Chondrocyte (in vitro differentiated cells): ENCODE measurements around the gene PDE4D. TPM values are rescaled to one million over a fixed set of nuclear protein-coding genes. Genes with fewer than 3 reads are reported as not detected.

Experiments
- DNase-seq: peaks from one replicate; pipeline ENCODE4 v3.0.0; 2021; ENCODE audit warnings: mixed read lengths, low spot score
- H3K27ac Mint-ChIP-seq: one replicate; pipeline ENCODE4 v1.8.0; 2021; ENCODE audit warnings: mild to moderate bottlenecking, moderate library complexity, mixed read lengths; ENCODE audit not compliant: unreplicated experiment
- H3K27me3 Mint-ChIP-seq: 2 replicates; pipeline ENCODE4 v1.8.0; 2021; ENCODE audit warnings: low read depth, mixed read lengths
- H3K36me3 Mint-ChIP-seq: 2 replicates; pipeline ENCODE4 v1.8.0; 2021; ENCODE audit warnings: low read depth, mixed read lengths
- H3K4me1 Mint-ChIP-seq: 2 replicates; pipeline ENCODE4 v1.8.0; 2021; ENCODE audit warnings: low read depth, mild to moderate bottlenecking, mixed read lengths
- H3K4me3 Mint-ChIP-seq: one replicate; pipeline ENCODE4 v1.8.0; 2021; ENCODE audit warnings: mild to moderate bottlenecking, moderate library complexity, mixed read lengths; ENCODE audit not compliant: unreplicated experiment
- H3K9me3 Mint-ChIP-seq: 2 replicates; pipeline ENCODE4 v1.8.0; 2021; ENCODE audit warnings: low read depth, mixed read lengths
- CTCF ChIP-seq: fragments of 200-600 bp; sonication (generic); IDR thresholded peaks from 2 replicates; pipeline ENCODE4 v1.5.0; 2021; ENCODE audit warnings: antibody characterized with exemption, mild to moderate bottlenecking, moderate library complexity
- total RNA-seq: library from RNA; stranded (reverse); gene quantifications from 3 replicates; pipeline ENCODE4 v1.2.1, GENCODE V29; 2021

Gene PDE4D
- total RNA-seq, 1 donor from 2014 or later = 21.1 TPM

DNA sequence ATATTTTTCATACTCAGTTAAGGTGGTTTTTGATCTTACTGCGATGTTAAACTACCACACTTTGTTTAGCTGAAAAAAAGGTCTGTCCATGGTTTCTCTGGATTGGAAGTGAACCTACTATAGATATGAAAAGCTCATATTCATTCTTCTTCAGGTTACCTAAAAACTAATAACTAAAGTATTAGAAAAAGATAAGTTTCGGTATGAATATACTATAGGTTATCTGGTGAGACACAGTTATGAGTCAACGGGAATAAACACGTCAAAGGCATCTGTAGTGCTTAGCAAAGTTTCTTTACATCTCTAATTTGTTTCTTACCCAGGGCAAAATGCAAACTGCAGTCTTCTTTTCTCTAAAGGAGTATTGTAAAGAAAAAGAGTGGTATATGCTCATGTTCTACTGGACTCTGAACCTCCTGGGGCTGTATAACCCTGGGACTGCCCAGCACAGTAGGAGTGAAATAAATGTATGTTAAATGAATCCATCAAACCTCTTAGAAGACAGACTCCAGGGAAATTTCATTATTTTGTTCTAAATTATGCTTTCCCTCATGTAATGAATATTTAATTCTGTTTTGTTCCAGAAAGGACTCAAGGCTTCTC is 521.9 kb downstream of the PDE4D start:
- Mint-ChIP-seq H3K36me3 (peaks cover 15% of the 10 kb centered on the region), H3K27ac (no peak overlapping the region), H3K4me3 (no peak overlapping the region), H3K4me1 (peaks cover 9% of the 10 kb centered on the region), H3K27me3 (no peaks in the 10 kb centered on the region), H3K9me3 (peaks cover 29% of the 10 kb centered on the region)
- no peak for DNase-seq
- TF ChIP-seq CTCF = no peak

GRCh38 chr5:59368951-59369350 is 524.6 kb downstream of the PDE4D start:
- Mint-ChIP-seq H3K9me3 (peaks cover 10% of the 10 kb centered on the region), H3K27ac (no peak overlapping the region), H3K27me3 (no peaks in the 10 kb centered on the region), H3K4me3 (no peak overlapping the region), H3K4me1 (peaks cover 9% of the 10 kb centered on the region), H3K36me3 (peaks cover 2% of the 10 kb centered on the region)
- DNase-seq = no peak
- TF ChIP-seq CTCF = no peak

GRCh38 chr5:59367791-59368394 is 525.6 kb downstream of the PDE4D start:
- Mint-ChIP-seq H3K4me1 (peaks cover 4% of the 10 kb centered on the region), H3K36me3 (no peaks in the 10 kb centered on the region), H3K9me3 (no peaks in the 10 kb centered on the region), H3K27me3 (no peaks in the 10 kb centered on the region), H3K4me3 (no peak overlapping the region), H3K27ac (no peak overlapping the region)
- DNase-seq = no peak
- peak; percentile 95 for TF ChIP-seq CTCF

DNA sequence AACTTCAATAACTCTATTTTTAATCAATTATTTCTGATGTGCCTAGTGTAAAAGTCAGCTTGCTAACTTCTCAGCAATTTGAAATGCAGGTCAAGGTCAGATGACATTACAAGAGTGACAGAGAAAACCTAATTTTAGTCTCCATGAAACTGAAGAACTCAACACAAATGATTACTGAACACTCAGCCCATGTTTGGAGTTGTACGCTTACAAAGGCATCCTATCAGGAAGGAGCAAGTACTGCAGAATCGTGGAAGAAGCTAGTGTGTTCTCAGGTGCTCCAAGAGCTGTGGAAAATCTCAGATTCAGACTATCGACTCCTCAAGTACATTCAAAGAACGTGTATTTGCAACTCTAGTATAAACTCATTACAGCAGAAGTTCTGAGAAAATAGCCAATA is 526.7 kb downstream of the PDE4D start:
- Mint-ChIP-seq H3K27ac (no peak overlapping the region), H3K27me3 (no peaks in the 10 kb centered on the region), H3K9me3 (no peaks in the 10 kb centered on the region), H3K4me3 (no peak overlapping the region), H3K36me3 (no peaks in the 10 kb centered on the region), H3K4me1 (peaks cover 4% of the 10 kb centered on the region)
- no peak for DNase-seq
- no peak for TF ChIP-seq CTCF

DNA sequence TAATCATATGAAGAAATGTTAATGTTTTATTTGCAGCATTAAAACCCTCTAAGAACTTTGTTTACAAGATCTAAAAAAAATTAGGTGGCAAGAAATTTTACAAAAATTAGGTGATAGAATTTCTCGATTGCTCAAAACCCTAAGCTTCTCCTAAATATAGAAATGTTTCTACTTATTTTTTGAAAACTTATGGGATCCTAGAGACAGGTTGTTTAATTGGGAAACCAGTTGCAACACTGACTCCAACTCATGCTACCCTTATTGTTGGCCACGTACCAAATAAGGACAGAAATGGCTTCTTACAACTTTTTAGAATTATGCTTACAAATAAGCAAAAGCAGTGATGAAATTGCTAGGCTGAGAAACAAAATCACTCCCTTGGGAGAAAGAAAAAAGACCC is 531.1 kb downstream of the PDE4D start:
- no peak for TF ChIP-seq CTCF
- Mint-ChIP-seq H3K27ac (no peak overlapping the region), H3K4me3 (no peak overlapping the region), H3K4me1 (peaks cover 21% of the 10 kb centered on the region), H3K27me3 (no peaks in the 10 kb centered on the region), H3K9me3 (no peaks in the 10 kb centered on the region), H3K36me3 (no peaks in the 10 kb centered on the region)
- DNase-seq = no peak
